Transverse colon (tissue), 4 donors: ENCODE measurements around the gene FBXL16.

Experiments
- CTCF ChIP-seq, 5 experiments: fragments of 200-600 bp in 3 of 5; fragments of 450-650 bp in 2 of 5; sonication (generic) in 3 of 5; IDR thresholded peaks; 1 replicate in 2 of 5; 2 replicates in 3 of 5; pipeline ENCODE4 v1.5.1; 2016 to 2017; ENCODE audit warnings: antibody characterized with exemption in 5 of 5, inconsistent platforms in 3 of 5, mild to moderate bottlenecking in 2 of 5, moderate library complexity in 1 of 5
- EP300 ChIP-seq: sonication (generic); formaldehyde crosslinking; IDR thresholded peaks from one replicate; pipeline ENCODE4 v1.6.1; 2017; ENCODE audit warnings: antibody characterized with exemption, low read depth
- POLR2A ChIP-seq: fragments of 450-650 bp; IDR thresholded peaks from one replicate; pipeline ENCODE4 v1.6.1; 2016; ENCODE audit warnings: antibody characterized with exemption, mild to moderate bottlenecking, moderate library complexity
- POLR2AphosphoS5 ChIP-seq, 3 donors: sonication (generic); formaldehyde crosslinking; IDR thresholded peaks; one replicate each; pipeline ENCODE4 v1.6.1; 2016; ENCODE audit warnings: antibody characterized with exemption in 3 of 3

DNA sequence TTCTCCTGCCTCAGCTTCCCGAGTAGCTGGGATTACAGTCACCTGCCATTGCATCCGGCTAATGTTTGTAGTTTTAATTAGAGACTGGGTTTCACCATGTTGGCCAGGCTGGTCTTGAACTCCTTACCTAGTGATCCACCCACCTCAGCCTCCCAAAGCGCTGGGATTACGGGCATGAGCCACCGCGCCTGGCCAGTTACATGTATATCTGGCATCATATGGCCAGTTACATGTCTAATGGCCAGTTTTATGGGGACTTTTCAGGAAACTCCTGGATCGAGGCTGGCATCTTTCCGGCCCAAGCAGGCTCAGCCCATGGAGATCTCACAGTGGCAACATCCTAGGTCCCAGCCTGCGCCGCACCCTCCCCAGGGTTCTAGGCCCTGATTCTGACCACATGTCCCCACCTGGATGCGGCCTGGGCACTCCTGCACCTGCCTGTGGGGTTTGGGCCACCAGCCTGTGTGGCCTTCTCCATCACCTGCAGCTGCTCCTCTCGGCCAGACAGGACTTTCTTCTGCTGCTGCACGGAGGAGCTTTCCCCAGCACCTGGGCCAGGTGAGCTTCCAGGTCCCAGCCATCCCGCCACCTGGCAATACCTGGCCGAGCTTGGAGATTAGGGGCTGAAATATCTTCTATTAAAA, 36.5 kb upstream of the FBXL16 start:
- TF ChIP-seq CTCF (IDR thresholded peaks at IDR 0.05) (no peak), POLR2AphosphoS5 (IDR thresholded peaks at IDR 0.05) (no peak), POLR2A (no peak), EP300 (no peak)
